Psoas muscle (tissue), 8 donors: Measurements from ENCODE around the gene NEK7. TPM values are rescaled to one million over a fixed set of nuclear protein-coding genes. Genes with fewer than 3 reads are reported as not detected.

Experiments used
- ATAC-seq, 4 donors: fragments of 200-7000 bp; cut with Tn5 transposase; one replicate each; pipeline ENCODE4 v1.9.1; 2020; ENCODE audit warnings: moderate library complexity in 3 of 4, mild to moderate bottlenecking in 2 of 4
- DNase-seq, 2 donors: peaks; one replicate each; pipeline ENCODE4 v3.0.0-alpha.2; 2020
- H3K27ac ChIP-seq: fragments of 200-600 bp; one replicate; pipeline ENCODE4 v1.8.0; 2022
- H3K27me3 ChIP-seq, 3 donors: fragments of 200-600 bp in 1 of 3; one replicate each; pipeline versions ENCODE4 v1.6.1 to v1.8.0; 2013 to 2022; ENCODE audit warnings: low read length in 2 of 3, mild to moderate bottlenecking in 2 of 3, moderate library complexity in 1 of 3; ENCODE audit not compliant: insufficient read depth in 3 of 3
- H3K36me3 ChIP-seq, 2 donors: fragments of 200-600 bp in 1 of 2; one replicate each; pipeline versions ENCODE4 v1.6.1 to v1.8.0; 2013 to 2022; ENCODE audit warnings: low read depth in 1 of 2, mild to moderate bottlenecking in 1 of 2, moderate library complexity in 1 of 2; ENCODE audit not compliant: insufficient read depth in 1 of 2
- H3K4me1 ChIP-seq: fragments of 200-600 bp; one replicate; pipeline ENCODE4 v1.8.0; 2022
- H3K4me3 ChIP-seq: fragments of 200-600 bp; one replicate; pipeline ENCODE4 v1.8.0; 2022; ENCODE audit warnings: mild to moderate bottlenecking
- H3K9me3 ChIP-seq: fragments of 200-600 bp; one replicate; pipeline ENCODE4 v1.8.0; 2022
- WGBS, 3 donors: extraction: QIAGEN DNeasy Blood & Tissue Kit; methylation state at CpG; one replicate each; pipeline versions ENCODE4 v1.1.6 to v1.1.7; 2013; 5-methylcytosine and 5-hydroxymethylcytosine counted together
- intact Hi-C, 2 donors: fragments of 100-400 bp; cut with DNase I; formaldehyde crosslinking; loops; one replicate each; pipeline versions ENCODE4 v1.11.0 to v1.14.2; 2022
- polyA plus RNA-seq, 3 donors: library from polyadenylated mRNA; stranded (reverse); fragments of 200-250 nt; gene quantifications; one replicate each; pipeline ENCODE4 v1.2.3, GENCODE V29; 2013
- total RNA-seq, 4 donors: library from RNA; stranded (reverse); fragmentation: NEBNext Ultra II Directional in 2 of 4; extraction: Animal tissue kit (Norgen Biotek cat#: 25700) in 2 of 4; gene quantifications; one replicate each; pipeline versions ENCODE4 v1.2.1 to v1.2.4, GENCODE V29; 2021 to 2023
- TF ChIP-seq, protein P1 (sequence below): fragments of 200-600 bp; IDR thresholded peaks from one replicate; pipeline ENCODE4 v1.8.0; 2022; ENCODE audit warnings: antibody characterized with exemption
- donor health status: healthy with polysubstance abuse.
- donor health status: DM: no; HTN: no; CAD: no; lungs with moderate emphysema.
- donor health status: Bipolar disorder and iron deficiency.
- donor health status: healthy.
- donor health status: DM: yes; HTN: yes; CAD: no.
- donor health status: DM: no; HTN: no; CAD: no.
- donor health status: DM: no; HTN: no; CAD: no.
- donor health status: DM: yes; HTN: yes; CAD: no.

NEK7 gene
- total and polyA plus RNA-seq, 7 donors, result 10.1 to 88.2 (median 61.3) TPM

DNA sequence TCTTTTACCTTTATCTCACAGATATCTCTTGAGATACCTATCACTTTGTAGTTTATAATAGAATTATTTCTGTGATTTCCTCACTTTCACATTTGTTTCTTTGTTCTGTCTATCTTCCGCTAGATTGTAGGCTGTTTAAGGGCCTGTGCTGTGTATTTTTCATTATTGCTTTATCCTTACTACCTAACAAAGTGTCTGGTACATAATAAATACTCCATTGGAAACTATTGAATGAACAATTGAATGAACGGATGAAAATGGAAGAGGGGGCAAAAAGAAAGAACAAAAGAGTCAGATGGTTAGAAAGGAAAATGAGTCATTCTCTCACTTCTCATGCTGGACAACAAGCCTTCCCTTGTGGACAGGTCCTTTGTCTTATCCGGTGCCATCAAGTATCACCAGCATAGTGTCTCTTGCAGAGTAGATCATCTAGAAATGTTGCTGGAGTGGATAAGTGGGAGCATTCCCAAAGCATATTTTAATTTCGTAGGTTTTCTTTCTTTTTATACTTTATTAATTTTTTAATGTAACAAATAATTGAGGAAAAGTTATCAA lies 159.8 kb downstream of the NEK7 start:
- ATAC-seq, result no peak
- 95 to 98% (median 96%) methylated on average over 4 of the region's 4 CpGs for WGBS, 3 donors
- intact Hi-C loops, result no loop called here
- TF ChIP-seq, protein P1, sequence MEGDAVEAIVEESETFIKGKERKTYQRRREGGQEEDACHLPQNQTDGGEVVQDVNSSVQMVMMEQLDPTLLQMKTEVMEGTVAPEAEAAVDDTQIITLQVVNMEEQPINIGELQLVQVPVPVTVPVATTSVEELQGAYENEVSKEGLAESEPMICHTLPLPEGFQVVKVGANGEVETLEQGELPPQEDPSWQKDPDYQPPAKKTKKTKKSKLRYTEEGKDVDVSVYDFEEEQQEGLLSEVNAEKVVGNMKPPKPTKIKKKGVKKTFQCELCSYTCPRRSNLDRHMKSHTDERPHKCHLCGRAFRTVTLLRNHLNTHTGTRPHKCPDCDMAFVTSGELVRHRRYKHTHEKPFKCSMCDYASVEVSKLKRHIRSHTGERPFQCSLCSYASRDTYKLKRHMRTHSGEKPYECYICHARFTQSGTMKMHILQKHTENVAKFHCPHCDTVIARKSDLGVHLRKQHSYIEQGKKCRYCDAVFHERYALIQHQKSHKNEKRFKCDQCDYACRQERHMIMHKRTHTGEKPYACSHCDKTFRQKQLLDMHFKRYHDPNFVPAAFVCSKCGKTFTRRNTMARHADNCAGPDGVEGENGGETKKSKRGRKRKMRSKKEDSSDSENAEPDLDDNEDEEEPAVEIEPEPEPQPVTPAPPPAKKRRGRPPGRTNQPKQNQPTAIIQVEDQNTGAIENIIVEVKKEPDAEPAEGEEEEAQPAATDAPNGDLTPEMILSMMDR, result no peak
- H3K4me3 ChIP-seq, result no peak overlapping the region
- H3K4me1 ChIP-seq, result no peaks in the 10 kb centered on the region
- H3K27ac ChIP-seq, result no peak overlapping the region
- H3K9me3 ChIP-seq, result no peaks in the 10 kb centered on the region
- peaks cover 6 to 21% of the 10 kb centered on the region in 2 donors for H3K36me3 ChIP-seq
- H3K27me3 ChIP-seq, result no peaks in the 10 kb centered on the region
- no peak for DNase-seq

DNA sequence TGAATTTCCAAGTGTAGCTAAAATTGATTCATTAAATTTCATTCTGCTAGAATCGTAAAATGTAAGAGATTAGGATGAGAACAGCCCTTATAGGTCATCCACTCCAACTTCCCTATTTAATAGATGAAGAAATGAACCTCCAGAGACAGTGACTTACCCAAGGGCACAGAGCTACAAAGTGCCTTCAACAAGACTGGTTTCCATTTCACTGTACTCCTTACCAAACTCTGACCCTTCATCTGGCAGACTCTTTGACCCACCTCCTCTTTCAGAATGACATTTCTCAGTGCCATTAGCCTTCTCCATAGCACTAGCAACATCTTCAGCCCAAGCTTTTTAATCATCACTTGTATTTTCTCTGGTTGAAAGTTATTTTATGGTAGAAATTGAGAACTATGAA lies 161.3 kb downstream of the NEK7 start:
- intact Hi-C loops, result no loop called here
- H3K27ac ChIP-seq, result no peak overlapping the region
- ATAC-seq, result no peak
- WGBS, 3 donors, result 72 to 85% (median 78%) methylated on average over 1 of the region's 1 CpG
- H3K36me3 ChIP-seq, result peaks cover 6 to 21% of the 10 kb centered on the region in 2 donors
- no peaks in the 10 kb centered on the region for H3K27me3 ChIP-seq
- no peak overlapping the region for H3K4me3 ChIP-seq
- no peaks in the 10 kb centered on the region for H3K4me1 ChIP-seq
- TF ChIP-seq, protein P1, result no peak
- H3K9me3 ChIP-seq, result no peaks in the 10 kb centered on the region
- DNase-seq, result no peak

DNA sequence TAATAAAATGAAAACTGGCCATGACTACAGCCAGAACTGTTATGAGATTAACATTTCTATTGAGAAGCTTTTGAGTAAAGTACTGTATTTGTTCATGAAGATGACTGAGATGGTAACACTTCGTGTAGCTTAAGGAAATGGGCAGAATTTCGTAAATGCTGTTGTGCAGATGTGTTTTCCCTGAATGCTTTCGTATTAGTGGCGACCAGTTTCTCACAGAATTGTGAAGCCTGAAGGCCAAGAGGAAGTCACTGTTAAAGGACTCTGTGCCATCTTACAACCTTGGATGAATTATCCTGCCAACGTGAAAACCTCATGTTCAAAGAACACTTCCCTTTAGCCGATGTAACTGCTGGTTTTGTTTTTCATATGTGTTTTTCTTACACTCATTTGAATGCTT lies 164.0 kb downstream of the NEK7 start:
- WGBS, 3 donors, result 80 to 85% (median 83%) methylated on average over 6 of the region's 6 CpGs
- peaks cover 6 to 21% of the 10 kb centered on the region in 2 donors for H3K36me3 ChIP-seq
- TF ChIP-seq, protein P1, result no peak
- DNase-seq (no peak), ATAC-seq (no peak)
- H3K4me3 ChIP-seq, result no peak overlapping the region
- no peaks in the 10 kb centered on the region for H3K27me3 ChIP-seq
- H3K27ac ChIP-seq, result no peak overlapping the region
- intact Hi-C loops, result no loop called here
- no peaks in the 10 kb centered on the region for H3K9me3 ChIP-seq
- H3K4me1 ChIP-seq, result no peaks in the 10 kb centered on the region

DNA sequence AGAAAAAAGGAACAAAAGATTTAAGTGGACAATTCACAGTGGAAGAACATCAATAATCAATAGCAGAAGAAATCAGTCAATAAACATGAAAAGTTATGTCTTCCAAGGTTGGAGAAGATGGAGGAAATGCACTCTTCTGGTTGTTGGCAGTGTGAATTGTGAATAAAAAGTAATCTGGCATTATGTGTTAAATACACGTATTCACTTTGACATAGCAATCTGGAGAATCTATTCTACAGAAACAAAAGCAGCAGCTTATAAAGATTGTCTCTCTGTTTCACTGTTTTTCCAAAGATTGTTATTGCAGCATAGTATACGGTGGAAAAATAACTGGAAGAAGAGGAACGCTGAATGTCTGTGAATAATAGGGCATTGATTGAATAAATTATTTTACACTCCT lies 169.4 kb downstream of the NEK7 start:
- DNase-seq, result no peak
- Histone ChIP-seq H3K27ac (no peak overlapping the region), H3K9me3 (no peaks in the 10 kb centered on the region), H3K4me3 (no peak overlapping the region), H3K27me3 (no peaks in the 10 kb centered on the region), H3K36me3 (no peaks in the 10 kb centered on the region), H3K4me1 (no peaks in the 10 kb centered on the region)
- no peak for ATAC-seq
- TF ChIP-seq, protein P1, result no peak
- WGBS, 3 donors, result 74 to 77% (median 75%) methylated on average over 3 of the region's 3 CpGs
- intact Hi-C loops, result no loop called here

DNA sequence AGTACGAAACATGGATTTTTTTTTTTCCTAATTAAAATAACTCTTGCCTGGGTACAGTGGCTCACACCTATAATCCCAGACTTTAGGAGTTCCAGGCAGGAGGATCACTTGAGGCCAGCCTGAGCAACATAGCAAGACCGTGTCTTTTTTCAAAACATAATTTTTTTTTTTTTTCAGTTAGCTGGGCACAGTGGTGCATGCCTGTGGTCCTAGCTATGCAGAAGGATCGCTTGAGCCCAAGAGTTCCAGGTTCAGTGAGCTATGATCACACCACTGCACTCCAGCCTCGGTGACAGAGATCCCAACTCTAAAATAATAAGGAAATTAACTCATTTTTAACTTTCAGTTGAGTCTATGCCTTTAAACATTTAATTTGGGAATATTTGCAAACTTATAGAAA lies 170.1 kb downstream of the NEK7 start:
- intact Hi-C loops, result no loop called here
- no peak for DNase-seq

More for the DNA sequence above, 170.1 kb downstream of the NEK7 start:
- Histone ChIP-seq H3K4me3 (no peak overlapping the region), H3K9me3 (no peaks in the 10 kb centered on the region), H3K27me3 (no peaks in the 10 kb centered on the region), H3K27ac (no peak overlapping the region), H3K4me1 (no peaks in the 10 kb centered on the region), H3K36me3 (no peaks in the 10 kb centered on the region)
- ATAC-seq, result no peak
- WGBS, 3 donors, result 76 to 79% (median 77%) methylated on average over 4 of the region's 4 CpGs
- TF ChIP-seq, protein P1, result no peak
